SU-DHL-6 (cell line): ENCODE results near the gene CDH23.

Source experiments
- EZH2phosphoT487 ChIP-seq: fragments of 200-600 bp; sonication (generic), shearing (Covaris generic); conservative IDR thresholded peaks from 2 replicates; pipeline ENCODE4 v1.6.1; 2018; ENCODE audit warnings: mild to moderate bottlenecking, antibody characterized with exemption, low read length, moderate library complexity, mixed read lengths
- TF ChIP-seq, protein P1 (sequence below): fragments of 200-600 bp; sonication (generic); IDR thresholded peaks from one replicate; pipeline ENCODE4 v1.5.1; 2017; ENCODE audit warnings: antibody characterized with exemption, mild to moderate bottlenecking, low read length, moderate library complexity; ENCODE audit not compliant: insufficient read depth, poor library complexity, severe bottlenecking

DNA sequence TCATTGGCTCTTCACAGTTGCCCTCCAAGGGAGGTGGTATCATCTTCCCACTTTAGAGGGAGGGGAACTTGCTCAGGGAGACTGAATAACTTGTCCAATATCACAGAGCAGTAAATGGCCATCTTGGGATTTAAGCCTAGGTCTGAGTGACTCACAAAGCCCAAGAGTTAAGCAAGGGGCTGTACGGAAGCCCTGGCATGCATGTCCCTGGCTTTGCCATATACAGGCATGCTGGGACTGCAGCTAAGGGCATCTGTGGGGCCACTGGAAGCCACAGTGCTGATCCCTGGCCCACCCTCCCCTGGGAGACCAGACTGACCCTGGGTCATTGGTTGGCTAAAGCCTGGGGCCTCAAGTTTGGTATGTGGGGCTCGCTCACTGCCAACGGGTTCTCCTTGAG, 373.5 kb downstream of the CDH23 start:
- TF ChIP-seq, protein P1, sequence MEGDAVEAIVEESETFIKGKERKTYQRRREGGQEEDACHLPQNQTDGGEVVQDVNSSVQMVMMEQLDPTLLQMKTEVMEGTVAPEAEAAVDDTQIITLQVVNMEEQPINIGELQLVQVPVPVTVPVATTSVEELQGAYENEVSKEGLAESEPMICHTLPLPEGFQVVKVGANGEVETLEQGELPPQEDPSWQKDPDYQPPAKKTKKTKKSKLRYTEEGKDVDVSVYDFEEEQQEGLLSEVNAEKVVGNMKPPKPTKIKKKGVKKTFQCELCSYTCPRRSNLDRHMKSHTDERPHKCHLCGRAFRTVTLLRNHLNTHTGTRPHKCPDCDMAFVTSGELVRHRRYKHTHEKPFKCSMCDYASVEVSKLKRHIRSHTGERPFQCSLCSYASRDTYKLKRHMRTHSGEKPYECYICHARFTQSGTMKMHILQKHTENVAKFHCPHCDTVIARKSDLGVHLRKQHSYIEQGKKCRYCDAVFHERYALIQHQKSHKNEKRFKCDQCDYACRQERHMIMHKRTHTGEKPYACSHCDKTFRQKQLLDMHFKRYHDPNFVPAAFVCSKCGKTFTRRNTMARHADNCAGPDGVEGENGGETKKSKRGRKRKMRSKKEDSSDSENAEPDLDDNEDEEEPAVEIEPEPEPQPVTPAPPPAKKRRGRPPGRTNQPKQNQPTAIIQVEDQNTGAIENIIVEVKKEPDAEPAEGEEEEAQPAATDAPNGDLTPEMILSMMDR = no peak
- no peak for TF ChIP-seq EZH2phosphoT487
